ENCODE results near the gene TTC23.

DNA sequence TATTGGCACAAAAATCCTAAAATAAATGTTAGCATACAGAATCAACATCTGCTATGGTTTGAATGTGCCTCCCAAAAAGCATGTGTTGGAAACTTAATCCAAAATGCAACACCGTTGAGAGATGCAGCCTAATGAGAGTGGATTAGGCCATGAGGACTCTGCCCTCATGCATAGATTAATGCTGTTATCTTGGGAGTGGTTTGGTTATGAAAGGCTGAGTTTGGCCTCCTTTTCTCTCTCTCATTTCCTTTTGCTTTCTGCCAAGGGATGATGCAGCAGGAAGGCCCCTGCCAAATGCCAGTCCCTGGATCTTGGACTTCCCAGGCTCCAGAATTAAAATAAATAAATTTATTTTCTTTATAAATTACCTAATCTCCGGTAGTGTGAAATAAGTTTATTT, 95.1 kb downstream of the TTC23 start:
- no peak for TF ChIP-seq POLR2A (IDR thresholded peaks at IDR 0.05; ENCODE audit: low read length)
- TF ChIP-seq GATA1 (IDR thresholded peaks at IDR 0.05; ENCODE audit: low read depth, low read length) = no peak

All from erythroblast (primary cell).